NCI-H526 (cell line): ENCODE results near the gene STEAP3.

Experiments
- DNase-seq, 2 experiments: peaks; one replicate each; lab custom pipeline; 2025; lab: John Stamatoyannopoulos, UW

Gene STEAP3

DNA sequence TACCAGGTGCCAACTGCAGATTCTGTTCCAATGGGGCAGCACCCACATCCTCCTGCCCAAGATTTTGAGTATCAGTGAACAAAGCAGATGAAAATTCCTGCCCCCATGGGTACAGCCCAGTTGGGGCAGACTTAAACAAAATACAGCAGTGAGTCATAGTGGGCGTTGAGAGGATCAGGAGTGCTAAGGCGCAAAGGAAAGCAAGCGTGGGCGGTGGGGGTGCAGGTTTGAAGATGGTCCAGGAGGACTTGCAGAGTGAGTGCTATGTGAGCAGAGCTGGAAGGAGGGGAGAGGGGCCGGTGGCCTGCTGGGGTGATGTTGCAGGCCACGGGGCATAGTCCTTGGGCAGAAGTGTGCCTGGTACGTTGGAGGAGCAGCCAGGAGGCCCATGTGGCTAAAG is 24.7 kb downstream of the STEAP3 start:
- no peak for DNase-seq

DNA sequence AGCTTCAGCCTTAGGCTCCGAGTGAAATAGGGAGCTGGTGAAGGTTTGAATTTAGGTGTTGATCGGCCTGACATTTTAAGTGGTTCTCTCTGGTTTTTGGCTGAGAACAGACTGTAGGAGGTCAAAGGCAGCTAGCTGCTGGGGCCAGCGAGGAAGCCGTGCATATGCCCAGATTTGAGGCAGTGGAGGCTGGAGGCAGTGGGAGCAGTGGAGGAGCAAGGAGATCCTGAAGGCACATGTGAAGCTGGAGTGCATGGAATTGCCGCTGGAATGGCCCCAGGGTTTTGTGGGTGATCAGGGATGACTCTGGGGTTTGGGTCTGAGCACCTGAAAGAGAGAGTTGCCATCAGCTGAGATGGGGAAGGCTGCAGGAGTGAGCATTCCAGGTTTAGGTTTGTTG is 25.1 kb downstream of the STEAP3 start:
- DNase-seq = no peak

DNA sequence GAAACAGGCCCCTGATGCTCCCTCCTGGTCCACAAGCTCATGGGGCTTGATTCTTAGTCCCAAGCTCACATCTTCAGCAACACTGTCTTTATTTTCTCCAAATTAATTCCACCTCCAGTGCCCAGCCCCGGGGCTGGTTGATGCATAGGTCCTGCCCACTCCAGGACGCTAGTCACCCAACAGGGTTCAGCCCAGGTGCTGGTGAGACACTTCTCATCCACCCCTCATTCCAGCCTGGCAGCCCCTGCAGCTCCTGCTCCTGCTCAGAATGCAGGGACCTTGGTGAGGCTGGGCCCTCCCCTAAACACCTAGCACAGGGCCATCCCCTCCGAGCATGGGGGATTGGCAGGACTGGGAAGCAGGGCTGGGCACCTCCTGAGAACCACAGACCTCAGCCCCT is 25.7 kb downstream of the STEAP3 start:
- DNase-seq = no peak

DNA sequence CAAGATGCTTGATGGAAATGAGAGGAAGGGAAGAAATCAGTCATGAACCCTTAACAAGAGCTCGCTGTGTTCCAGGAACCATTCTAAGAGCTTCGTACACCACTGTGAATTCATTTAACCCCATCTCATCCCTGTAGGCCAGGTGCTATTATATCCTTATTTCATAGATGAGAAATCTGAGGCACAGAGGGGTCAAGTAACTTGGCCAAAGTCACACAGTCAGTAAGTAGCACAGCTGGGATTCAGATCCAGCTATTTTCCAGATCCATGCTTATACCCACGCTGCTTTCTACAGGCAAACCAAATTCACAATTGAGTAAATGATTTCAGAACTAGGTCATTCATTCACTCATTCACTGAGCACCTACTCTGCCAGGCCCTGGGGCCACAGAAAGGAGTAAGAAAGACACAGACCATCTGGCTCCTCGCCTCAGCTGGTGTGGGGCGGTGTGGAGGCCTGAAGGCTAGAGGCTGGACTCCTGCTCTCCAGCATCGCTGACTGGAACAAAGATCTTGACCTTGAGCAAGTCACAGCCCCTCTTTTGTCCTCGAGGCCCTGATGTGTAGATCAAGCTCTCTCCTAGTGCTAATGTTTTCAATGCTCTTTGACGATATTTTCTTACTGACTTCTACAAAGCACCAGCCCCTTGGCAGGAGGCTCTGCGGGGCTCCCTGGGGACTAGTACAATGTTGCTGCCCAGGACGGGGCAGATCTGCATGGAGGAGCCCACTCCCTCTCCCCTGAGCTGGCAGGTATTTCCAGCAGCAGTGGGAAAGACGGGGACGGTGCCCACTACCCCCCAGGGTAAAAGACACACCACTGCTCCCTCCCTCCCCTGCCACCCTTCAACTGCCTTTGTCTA is 26.5 kb downstream of the STEAP3 start:
- DNase-seq = peak; percentile 25 to 58

DNA sequence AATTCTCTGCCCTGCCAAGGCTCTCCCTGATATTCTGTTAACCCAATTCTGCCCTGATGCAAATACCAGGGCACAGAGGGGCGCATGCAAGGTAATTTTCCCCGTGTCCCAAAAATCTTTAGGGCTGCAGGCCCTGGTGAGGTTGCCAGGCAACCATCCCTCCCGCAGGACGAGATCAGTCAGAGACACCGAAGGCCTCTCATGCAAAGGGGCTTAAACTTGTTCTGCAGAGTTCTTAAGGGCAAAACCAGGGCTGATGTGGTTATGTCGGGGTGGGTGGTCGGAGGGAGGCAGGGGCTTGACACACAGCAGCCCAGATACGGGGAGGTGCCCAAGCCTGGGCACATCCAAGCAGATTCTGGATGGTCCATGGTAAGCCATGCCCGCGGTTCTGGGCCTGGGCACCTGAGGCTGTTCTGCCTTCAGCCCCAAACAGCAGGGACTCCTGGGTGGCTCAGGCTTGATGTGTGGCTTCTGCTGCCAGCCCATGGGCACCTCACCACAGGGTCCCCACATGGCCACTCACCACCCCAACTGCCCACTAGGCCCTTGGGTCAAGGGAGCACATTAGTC is 27.2 kb downstream of the STEAP3 start:
- peak in 1 of 2 experiments; percentile 37 for DNase-seq

DNA sequence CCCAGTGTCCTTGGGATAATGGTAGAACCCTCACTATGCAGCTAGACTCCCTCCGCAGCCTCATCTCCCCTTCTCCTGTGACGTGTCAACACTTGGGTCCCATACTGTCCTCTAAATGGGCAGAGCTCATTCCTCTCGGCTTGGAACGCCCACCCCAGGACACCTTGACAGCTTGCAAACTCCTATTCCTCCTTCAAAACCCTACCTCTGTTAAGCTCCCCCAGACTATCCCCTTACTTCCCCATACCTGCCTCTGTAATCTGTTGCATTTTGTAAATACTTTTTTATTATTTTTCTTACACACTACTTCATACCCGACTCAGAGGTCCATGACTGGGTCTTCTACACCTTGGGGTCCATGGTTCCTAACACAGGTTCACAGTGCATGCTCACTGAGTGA is 28.0 kb downstream of the STEAP3 start:
- no peak for DNase-seq

DNA sequence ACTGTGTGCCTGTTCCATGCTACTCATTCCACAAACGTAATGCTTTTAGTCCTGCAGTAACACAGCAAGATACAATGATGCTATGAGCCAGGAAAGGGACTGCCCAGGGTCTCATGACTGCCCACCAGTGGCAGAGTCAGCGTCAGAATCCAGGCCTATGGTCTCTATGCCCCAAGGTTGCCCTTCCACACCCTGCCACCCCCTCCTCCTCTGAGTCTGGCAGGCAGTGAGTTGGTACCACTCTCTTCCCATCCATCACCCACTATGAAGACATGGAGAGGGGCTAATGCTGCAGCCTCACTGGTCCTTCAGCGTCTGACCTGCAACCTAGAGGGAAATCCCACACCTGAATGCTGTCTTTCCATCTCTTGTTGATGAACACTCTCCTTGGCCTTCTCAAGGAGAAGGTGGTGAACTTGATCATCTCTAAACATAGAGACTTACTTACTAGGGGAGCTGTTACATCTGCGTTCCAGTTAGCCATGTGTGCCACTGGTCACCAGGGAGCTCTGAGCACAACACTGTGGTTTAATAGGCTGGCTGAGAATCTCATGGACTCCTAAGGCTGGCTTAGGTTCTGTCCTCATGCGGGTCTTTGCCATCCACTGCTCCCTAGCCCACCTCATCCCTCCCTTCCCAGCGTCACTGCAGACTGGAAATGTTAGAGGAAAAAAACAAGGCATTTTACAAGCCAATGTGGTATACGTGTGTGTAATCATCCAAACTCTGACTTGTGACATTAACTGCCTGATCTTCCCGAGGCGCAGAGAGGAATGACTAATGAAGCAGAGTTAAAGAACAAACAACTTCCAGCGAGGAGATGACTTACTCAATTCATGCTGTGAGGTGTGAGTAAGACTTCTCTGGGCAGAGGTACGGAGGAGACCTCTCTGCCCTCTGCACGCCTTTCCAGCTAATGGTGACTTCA is 28.8 kb downstream of the STEAP3 start:
- DNase-seq = no peak

DNA sequence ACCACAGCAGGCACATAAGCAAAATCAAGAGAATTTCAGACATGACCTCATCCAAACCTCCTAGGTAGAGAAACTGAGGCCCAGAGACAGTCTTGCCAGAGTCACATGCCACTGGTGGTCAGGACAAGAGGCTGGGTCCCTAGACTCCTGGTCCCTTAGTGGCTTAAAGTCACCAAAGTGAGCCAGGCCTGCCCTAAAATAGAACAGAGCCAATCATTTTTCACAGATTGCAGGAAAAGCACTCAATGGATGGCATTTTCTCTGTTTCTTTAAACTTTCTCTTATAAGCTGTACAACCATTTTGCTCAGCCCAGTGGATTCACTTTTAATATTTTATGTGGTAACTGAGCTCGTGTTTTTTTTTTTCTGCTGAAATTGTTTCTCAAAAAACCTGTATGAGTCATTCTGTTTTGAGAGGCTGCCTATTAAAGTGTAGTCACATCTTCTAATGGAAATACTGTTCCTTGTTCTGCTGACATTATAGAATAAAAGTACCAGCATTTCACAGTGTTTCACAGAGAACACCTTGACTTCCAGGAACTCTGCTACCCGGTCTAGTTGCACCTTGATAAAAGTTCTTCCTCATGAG is 29.6 kb downstream of the STEAP3 start:
- DNase-seq = no peak

DNA sequence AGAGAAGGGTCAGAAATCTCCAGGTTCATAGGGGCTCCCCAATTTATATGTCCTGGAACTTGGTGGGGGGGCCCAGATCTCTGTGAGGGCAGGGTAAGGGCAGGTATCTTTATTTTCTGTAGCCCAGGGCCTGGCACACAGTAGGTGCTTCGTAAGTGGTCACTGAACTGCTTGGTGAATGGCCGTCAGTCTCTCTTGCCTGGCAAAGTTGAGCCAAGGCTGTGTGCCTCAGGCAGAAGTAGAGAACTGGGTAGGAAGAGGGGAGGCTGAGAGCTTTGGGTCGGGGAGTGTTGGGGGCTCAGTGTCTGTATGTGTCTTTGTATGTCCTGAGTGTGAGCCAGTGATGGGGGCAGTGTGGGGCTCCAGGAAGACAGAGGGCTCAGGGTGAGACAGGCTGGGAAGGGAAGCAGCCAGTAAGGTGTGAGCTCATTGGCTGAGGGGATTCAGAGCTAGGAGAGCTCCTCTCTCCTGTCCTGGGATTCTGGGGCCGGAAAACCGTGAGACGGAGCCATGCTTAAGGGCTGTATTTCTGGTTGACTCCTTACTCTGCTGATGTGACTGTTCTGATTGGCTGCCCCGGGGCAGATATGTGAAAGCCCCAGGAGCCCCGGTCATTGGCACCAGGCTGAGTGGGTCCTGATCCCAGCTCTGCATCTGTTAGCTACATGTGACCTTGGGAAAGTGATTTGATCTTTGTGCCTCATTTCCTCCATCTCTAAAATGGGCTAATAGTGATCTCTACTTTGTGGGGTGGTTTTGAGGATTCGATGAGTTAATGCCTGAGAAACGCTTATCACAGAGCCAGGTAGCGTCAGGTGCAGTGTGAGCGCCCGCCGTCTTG is 30.3 kb downstream of the STEAP3 start:
- DNase-seq = no peak

DNA sequence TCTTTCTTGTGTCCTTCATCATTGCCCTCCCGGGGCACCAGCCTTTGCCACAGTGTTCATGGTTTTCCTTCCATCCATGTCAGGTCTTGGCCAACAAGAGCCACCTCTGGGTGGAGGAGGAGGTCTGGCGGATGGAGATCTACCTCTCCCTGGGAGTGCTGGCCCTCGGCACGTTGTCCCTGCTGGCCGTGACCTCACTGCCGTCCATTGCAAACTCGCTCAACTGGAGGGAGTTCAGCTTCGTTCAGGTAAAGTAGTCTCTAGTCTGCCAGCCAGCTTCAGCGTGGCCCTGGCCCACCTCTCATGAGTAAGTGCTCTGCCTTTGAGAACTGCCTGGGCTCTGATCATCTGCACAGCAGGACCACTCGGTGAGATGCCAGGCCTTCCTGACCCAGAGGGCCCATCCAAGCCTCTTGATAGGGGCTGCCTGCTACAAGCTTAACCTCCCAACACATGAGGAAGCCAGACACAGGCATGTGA is 31.0 kb downstream of the STEAP3 start:
- no peak for DNase-seq

DNA sequence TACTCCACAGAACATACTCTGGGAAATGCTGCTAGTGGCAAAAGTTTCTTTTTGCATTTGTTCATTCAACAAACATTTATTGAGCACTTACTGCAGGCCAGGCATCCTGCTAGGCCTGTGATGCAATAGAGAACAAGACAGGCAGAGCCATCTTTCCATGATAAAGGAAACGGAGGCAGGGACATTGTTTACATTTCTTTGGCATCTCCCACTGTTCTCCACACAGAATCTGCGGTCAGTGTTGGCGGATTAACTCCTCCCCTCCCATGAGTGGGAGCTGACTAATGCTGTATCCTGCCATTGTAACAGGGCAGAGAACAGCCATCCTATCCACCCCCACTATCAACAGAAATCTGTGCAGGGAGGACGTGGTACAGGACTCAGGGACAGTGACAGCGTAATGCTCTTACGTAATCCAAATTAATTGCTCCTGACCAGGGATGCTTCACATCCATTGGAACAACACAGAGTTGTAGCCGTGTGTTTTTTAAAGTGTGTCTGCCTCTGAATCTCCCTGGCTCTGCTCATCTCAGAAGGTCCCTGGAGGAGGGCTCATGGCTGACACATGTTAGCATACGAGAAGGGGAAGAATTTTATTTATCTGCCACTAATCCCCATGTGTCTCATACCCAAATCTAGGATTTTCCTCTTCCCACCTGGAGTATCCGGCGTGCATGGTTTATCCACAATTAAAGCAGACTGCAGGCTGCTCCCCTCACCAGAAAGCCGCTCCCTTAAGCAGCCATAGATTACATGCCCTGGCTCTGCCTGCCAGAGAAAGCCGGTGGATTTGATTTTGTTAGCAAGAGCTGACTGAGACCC is 32.3 kb downstream of the STEAP3 start:
- DNase-seq = no peak

DNA sequence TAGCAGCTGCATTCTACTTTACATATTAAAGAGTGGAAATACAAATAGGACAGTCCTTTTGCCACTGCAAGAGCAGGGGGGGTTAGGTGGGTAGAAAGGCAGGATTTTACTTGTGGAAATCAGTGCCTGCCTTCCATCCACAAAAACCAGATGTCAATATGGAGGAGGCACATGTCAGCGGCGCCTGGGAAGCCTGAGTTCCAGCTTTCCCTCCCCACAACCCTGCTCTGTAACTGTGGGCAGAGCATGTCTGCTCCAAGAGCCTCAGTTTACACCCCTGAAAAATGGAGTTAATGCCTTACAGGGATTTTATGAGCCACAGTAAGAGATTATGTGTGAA is 32.9 kb downstream of the STEAP3 start:
- DNase-seq = peak; percentile 54 to 78

DNA sequence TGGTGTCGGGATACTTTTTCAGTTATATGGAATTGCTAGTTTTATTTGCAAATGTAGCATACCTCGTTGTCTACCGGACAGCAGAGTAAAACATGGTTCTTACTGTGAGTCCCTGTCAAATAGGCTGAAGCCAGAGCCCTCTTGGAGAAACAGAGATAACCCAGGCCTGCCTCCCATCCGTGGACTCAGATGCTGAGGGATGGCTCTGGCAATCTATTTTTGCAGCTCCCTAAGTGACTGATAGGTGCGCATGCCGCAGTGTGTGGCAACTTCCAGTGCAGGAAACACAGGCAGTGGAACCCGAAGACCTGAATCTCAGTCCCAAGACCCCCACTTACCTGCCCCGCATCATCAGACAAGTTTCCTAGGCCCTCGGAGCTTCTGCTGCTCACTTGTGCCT is 33.6 kb downstream of the STEAP3 start:
- peak in 1 of 2 experiments; percentile 10 for DNase-seq

DNA sequence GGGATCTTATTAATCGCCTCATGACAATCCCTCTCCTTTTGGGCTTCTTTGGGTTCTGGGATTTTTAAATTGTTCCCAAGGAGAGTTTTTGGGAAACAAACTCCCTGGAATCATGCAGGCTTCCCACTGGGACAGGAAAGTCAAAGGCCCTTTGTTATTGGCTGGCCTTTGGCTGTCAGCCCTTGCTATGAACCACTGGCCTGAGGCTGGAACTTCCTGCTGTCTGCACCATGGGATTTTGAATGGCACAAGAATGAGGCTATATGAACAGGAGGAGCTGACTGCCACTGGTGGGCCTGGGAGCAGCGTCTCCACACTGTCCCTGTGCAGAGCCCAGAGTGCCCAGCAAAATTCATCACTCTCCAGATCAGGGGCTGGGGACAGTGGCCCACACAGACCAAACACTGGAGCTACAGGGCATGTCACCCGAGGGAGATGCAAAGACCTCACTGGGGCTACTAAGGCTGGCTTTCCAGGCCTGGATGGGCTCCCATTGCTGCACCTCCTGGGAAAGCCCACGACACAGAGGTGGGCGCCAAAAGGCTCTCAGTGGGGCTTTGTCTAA is 35.7 kb downstream of the STEAP3 start:
- DNase-seq = no peak

DNA sequence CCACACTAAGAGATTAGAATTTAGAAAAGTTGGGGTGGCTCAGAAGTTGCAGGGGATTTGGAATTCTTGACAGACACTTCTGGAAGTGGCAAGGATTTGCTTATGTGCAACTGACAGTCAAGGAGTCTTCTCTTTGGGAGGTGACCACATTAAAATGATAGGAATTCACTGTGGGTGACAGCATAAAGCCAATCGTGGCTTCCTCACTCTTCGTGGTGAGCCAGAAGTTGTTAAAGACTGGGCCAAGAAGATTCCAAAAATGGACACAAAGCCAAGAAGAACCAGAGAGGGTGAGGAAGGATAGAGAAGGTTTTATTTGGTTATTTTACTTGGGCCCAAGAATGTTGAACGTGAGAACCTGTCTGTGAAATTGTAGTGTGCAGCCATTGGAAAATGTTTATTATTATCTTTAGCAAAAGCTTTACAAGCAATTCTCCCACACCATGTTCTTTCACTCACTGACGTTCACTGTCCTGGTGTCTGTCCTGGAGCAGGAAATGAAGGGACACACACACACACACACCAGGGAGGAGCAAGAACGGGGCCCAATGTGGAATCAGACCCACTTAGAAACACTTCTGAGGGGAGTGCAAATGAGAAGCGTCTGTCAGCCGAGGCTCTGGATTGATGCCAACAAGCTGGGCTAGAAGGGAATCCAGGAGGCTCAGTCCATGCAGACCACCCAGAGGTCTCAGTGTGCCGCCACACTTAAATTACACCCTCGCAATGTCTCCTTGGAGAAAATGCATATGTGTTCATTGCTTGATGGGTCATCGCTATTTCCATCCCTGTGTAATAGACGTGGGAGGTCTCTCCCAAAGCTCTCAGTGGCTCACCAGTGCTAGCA is 37.2 kb downstream of the STEAP3 start:
- no peak for DNase-seq

DNA sequence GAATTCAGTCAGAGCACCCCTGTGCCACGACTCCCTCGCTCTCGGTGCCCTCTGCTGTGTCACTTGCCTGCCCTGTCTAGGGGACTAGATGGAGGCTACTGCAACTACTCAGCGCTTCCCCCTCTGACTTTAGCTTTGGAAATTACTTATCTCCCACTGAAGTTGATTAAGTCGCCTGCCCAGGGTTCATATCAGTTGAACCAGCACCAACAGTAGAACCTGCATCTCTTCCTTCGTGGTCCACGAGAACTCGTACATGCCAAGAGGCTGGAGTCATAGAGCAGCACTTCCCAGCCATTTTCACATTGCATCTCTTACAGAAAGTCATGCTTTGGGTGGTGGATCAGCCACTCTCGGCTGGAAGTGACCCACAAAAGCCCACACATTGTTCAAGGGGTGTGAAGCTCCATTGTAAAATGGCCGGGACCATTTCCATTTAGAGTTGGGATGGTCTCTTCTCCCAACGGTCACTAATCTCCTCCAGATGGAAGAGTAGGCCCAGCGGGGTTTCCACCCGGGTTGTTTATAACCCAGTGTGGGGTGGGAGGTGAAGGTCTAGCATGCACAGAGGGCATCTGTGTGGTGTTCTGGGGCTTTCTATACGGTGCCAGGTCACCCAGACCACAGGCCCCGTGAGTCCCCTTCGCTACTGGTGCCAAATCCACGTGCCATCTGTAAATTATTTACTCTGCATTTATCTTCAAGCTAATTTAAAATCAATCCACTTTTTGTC is 38.0 kb downstream of the STEAP3 start:
- no peak for DNase-seq

DNA sequence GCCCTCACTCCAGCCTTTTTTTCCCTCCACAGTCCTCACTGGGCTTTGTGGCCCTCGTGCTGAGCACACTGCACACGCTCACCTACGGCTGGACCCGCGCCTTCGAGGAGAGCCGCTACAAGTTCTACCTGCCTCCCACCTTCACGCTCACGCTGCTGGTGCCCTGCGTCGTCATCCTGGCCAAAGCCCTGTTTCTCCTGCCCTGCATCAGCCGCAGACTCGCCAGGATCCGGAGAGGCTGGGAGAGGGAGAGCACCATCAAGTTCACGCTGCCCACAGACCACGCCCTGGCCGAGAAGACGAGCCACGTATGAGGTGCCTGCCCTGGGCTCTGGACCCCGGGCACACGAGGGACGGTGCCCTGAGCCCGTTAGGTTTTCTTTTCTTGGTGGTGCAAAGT is 39.4 kb downstream of the STEAP3 start:
- DNase-seq = no peak

DNA sequence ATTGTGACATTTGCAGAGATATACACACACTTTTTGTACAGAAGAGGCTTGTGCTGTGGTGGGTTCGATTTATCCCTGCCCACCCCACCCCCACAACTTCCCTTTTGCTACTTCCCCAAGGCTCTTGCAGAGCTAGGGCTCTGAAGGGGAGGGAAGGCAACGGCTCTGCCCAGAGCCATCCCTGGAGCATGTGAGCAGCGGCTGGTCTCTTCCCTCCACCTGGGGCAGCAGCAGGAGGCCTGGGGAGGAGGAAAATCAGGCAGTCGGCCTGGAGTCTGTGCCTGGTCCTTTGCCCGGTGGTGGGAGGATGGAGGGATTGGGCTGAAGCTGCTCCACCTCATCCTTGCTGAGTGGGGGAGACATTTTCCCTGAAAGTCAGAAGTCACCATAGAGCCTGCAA is 40.0 kb downstream of the STEAP3 start:
- no peak for DNase-seq
